ENCODE measurements around the gene OMG. TPM values are rescaled to one million over a fixed set of nuclear protein-coding genes. Genes with fewer than 3 reads are reported as not detected.

The OMG gene
- total RNA-seq, result 5.1 and 8.5 TPM in 2 replicates

GRCh38 chr17:31297090-31297489 is at the start of gene OMG:
Gene OMG (minus strand): TSS chr17:31297239. CDS start chr17:31296331, 908 bp downstream.

DNA sequence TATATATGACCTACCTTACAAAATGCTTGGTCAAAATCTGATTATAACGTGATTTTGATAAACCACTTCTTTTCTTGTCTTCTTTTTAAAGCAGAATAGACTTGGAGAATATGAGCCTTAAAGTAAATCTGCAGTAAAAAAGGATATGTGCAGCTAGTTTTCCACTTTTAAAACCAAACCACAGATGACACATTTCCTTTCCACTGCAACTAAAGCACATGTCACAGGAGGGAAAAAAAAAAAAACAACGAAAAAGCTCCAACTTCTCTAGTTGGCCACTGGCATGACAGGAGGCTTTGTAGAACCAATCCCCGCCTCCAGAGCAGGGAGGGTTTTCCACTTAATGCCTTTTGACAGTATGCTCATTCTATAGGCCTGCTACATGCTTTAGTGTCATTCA is 24.4 kb upstream of the OMG start, which contains the start of gene EVI2A:
Gene EVI2A (minus strand): TSS at position 142 of the 400 bp plus-strand sequence. CDS start 2,609 bp downstream, outside the sequence.

GRCh38 chr17:31313982-31314781 is 17.1 kb upstream of the OMG start, which contains the start of gene EVI2B:
Gene EVI2B (minus strand): TSS chr17:31314054. CDS start chr17:31305609, 8,445 bp downstream.

Other genes with a start within 250 kb of the OMG start
- gene NF1, start 202.3 kb downstream of the OMG start, total RNA-seq, result 34.0 and 45.9 TPM in 2 replicates
- gene EVI2B, start 16.8 kb upstream of the OMG start, total RNA-seq, result 0.16 TPM in 1 of 2 replicates, not detected in the other
- 2.4 and 3.8 TPM in 2 replicates for gene EVI2A, start 24.4 kb upstream of the OMG start, total RNA-seq
- 0.16 and 3.6 TPM in 2 replicates for gene RAB11FIP4, start 94.4 kb upstream of the OMG start, total RNA-seq

All from bronchial smooth muscle cell (primary cell).